ENCODE data around the gene SLC27A4. TPM values are rescaled to one million over a fixed set of nuclear protein-coding genes. Genes with fewer than 3 reads are reported as not detected.

Gene SLC27A4
- total RNA-seq, 1 donor from 2014 or later, result 28.0 TPM

GRCh38 chr9:128317629-128318028 lies 22.7 kb upstream of the SLC27A4 start:
- intact Hi-C loops (cut with DNase I), result loop anchor here (5.0 kb wide), 1 partner anchor 1440 kb away; no protein-coding TSS in a partner anchor
- H3K27ac ChIP-seq, result no peak overlapping the region
- H3K27me3 ChIP-seq, result no peaks in the 10 kb centered on the region
- peaks cover 0 to 41% of the 10 kb centered on the region in 2 donors for H3K36me3 ChIP-seq
- no peak for DNase-seq (ENCODE audit: extremely low spot score in 2 of 2)
- no peaks in the 10 kb centered on the region for H3K9me3 ChIP-seq
- H3K4me1 ChIP-seq, result peaks cover 15% of the 10 kb centered on the region
- TF ChIP-seq POLR2AphosphoS5 (IDR thresholded peaks at IDR 0.05; ENCODE audit: insufficient read depth in 1 of 2, low read depth in 1 of 2), result no peak
- no peak for TF ChIP-seq CTCF (IDR thresholded peaks at IDR 0.05)
- no peak overlapping the region for H3K4me3 ChIP-seq

GRCh38 chr9:128321343-128321742 lies 19.0 kb upstream of the SLC27A4 start:
- DNase-seq (ENCODE audit: extremely low spot score in 2 of 2), result no peak
- no peaks in the 10 kb centered on the region for H3K27me3 ChIP-seq
- TF ChIP-seq POLR2AphosphoS5 (IDR thresholded peaks at IDR 0.05; ENCODE audit: insufficient read depth in 1 of 2, low read depth in 1 of 2), result no peak
- TF ChIP-seq POLR2A (IDR thresholded peaks at IDR 0.05), result no peak
- no peak for TF ChIP-seq CTCF (IDR thresholded peaks at IDR 0.05)
- H3K36me3 ChIP-seq, result peaks cover 0 to 27% of the 10 kb centered on the region in 2 donors
- no peak overlapping the region for H3K27ac ChIP-seq
- H3K4me3 ChIP-seq, result peak overlapping the region; percentile 78 to 80
- peaks cover 40% of the 10 kb centered on the region for H3K4me1 ChIP-seq
- intact Hi-C loops (cut with DNase I), result no loop called here
- H3K9me3 ChIP-seq, result no peaks in the 10 kb centered on the region

- peak overlapping the region; percentile 78 to 80 for H3K4me3 ChIP-seq
- peak overlapping the region; percentile 90 for H3K27ac ChIP-seq
- no peak for TF ChIP-seq POLR2A (IDR thresholded peaks at IDR 0.05)
- TF ChIP-seq POLR2AphosphoS5 (IDR thresholded peaks at IDR 0.05; ENCODE audit: insufficient read depth in 1 of 2, low read depth in 1 of 2), result no peak
- TF ChIP-seq CTCF (IDR thresholded peaks at IDR 0.05), result no peak
- H3K4me1 ChIP-seq, result peaks cover 40% of the 10 kb centered on the region
- no peaks in the 10 kb centered on the region for H3K9me3 ChIP-seq
- no peaks in the 10 kb centered on the region for H3K27me3 ChIP-seq
- no peak for DNase-seq (ENCODE audit: extremely low spot score in 2 of 2)
- H3K36me3 ChIP-seq, result peaks cover 0 to 27% of the 10 kb centered on the region in 2 donors
- intact Hi-C loops (cut with DNase I), result no loop called here
These were observed 18.4 kb upstream of the SLC27A4 start for GRCh38 chr9:128321879-128322403.

GRCh38 chr9:128322404-128323211 lies 17.7 kb upstream of the SLC27A4 start, which contains the start of the genes COQ4 and TRUB2:
TSS of gene COQ4 (plus strand) at chr9:128322839. CDS start at chr9:128322859, 20 bp downstream.
TSS of gene TRUB2 (minus strand) at chr9:128322447. CDS start at chr9:128322408, 39 bp downstream.
- peak within 1 kb of the TSS; percentile 90 for H3K27ac ChIP-seq
- DNase-seq (ENCODE audit: extremely low spot score in 2 of 2), result peak in 1 of 2 donors; percentile 96
- peaks cover 40% of the 10 kb centered on the region for H3K4me1 ChIP-seq
- TF ChIP-seq CTCF (IDR thresholded peaks at IDR 0.05) (peak in 1 of 3 experiments; percentile 21), POLR2AphosphoS5 (IDR thresholded peaks at IDR 0.05; ENCODE audit: insufficient read depth in 1 of 2, low read depth in 1 of 2) (peak; percentile 92 to 93), POLR2A (IDR thresholded peaks at IDR 0.05) (no peak)
- no peaks in the 10 kb centered on the region for H3K27me3 ChIP-seq
- H3K4me3 ChIP-seq, result peak within 1 kb of the TSS; percentile 78 to 80
- H3K36me3 ChIP-seq, result peaks cover 0 to 22% of the 10 kb centered on the region in 2 donors
- H3K9me3 ChIP-seq, result no peaks in the 10 kb centered on the region
- intact Hi-C loops (cut with DNase I), result no loop called here

Measured in vagina (tissue), 2 donors.